Lower leg skin (tissue), 4 donors: ENCODE measurements around the gene CASKIN2. TPM values are rescaled to one million over a fixed set of nuclear protein-coding genes. Genes with fewer than 3 reads are reported as not detected.

ENCODE experiments used
- DNase-seq, 2 donors: peaks; one replicate each; pipeline ENCODE4 v3.0.0-alpha.2; 2019; ENCODE audit warnings: low spot score in 2 of 2
- H3K4me3 ChIP-seq: fragments of 200-600 bp; sonication (generic); 2 replicates; pipeline ENCODE4 v1.5.1; 2017; ENCODE audit warnings: mild to moderate bottlenecking, low read depth; ENCODE audit not compliant: poor library complexity, severe bottlenecking
- CTCF ChIP-seq, 3 donors: fragments of 450-650 bp; IDR thresholded peaks; one replicate each; pipeline ENCODE4 v1.5.1; 2016; ENCODE audit warnings: antibody characterized with exemption in 3 of 3, mild to moderate bottlenecking in 3 of 3, moderate library complexity in 2 of 3
- POLR2A ChIP-seq, 2 donors: fragments of 450-650 bp; IDR thresholded peaks; one replicate each; pipeline ENCODE4 v1.6.1; 2016 to 2017; ENCODE audit warnings: antibody characterized with exemption in 2 of 2, mild to moderate bottlenecking in 1 of 2, moderate library complexity in 1 of 2
- WGBS, 2 donors: methylation state at CpG; one replicate each; pipeline ENCODE4 v1.1.5; 2018; 5-methylcytosine and 5-hydroxymethylcytosine counted together
- intact Hi-C: fragments of 100-400 bp; cut with DNase I; formaldehyde crosslinking; loops from one replicate; pipeline ENCODE4 v1.15.0; 2023; ENCODE audit warnings: low total_unique reads
- total RNA-seq, 4 donors: library from RNA; depleted of rRNA; stranded (reverse); fragments of >200 nt; gene quantifications; one replicate each; pipeline ENCODE4 v1.1.0, GENCODE V29; 2016

Gene CASKIN2
- total RNA-seq, 4 donors from 2014 or later, result 11.7 to 23.2 (median 17.8) TPM

GRCh38 chr17:75488693-75489510, 26.4 kb downstream of the CASKIN2 start:
- TF ChIP-seq POLR2A (IDR thresholded peaks at IDR 0.05) (no peak), CTCF (IDR thresholded peaks at IDR 0.05) (no peak)
- intact Hi-C loops, result no loop called here
- no peak overlapping the region for H3K4me3 ChIP-seq
- 92 to 95% methylated on average over 24 of the region's 24 CpGs for whole genome bisulfite sequencing, 2 donors
- no peak for DNase-seq

GRCh38 chr17:75487351-75488070, 27.8 kb downstream of the CASKIN2 start:
- 68 to 75% methylated on average over 12 of the region's 12 CpGs for WGBS, 2 donors

GRCh38 chr17:75486951-75487350, 28.4 kb downstream of the CASKIN2 start:
- DNase-seq, result no peak
- WGBS, 2 donors, result 82 to 86% methylated on average over 5 of the region's 5 CpGs
- intact Hi-C loops, result no loop called here

More at GRCh38 chr17:75487351-75488070, 27.8 kb downstream of the CASKIN2 start:
- intact Hi-C loops, result no loop called here
- no peak overlapping the region for H3K4me3 ChIP-seq
- DNase-seq, result no peak
- TF ChIP-seq POLR2A (IDR thresholded peaks at IDR 0.05) (no peak), CTCF (IDR thresholded peaks at IDR 0.05) (no peak)

GRCh38 chr17:75486151-75486550, 29.2 kb downstream of the CASKIN2 start:
- no peak for DNase-seq
- no peak for TF ChIP-seq POLR2A (IDR thresholded peaks at IDR 0.05)
- TF ChIP-seq CTCF (IDR thresholded peaks at IDR 0.05), result no peak
- no peak overlapping the region for H3K4me3 ChIP-seq
- intact Hi-C loops, result no loop called here
- WGBS, 2 donors, result 84 to 86% methylated on average over 14 of the region's 14 CpGs

More at GRCh38 chr17:75486951-75487350, 28.4 kb downstream of the CASKIN2 start:
- TF ChIP-seq CTCF (IDR thresholded peaks at IDR 0.05) (no peak), POLR2A (IDR thresholded peaks at IDR 0.05) (no peak)
- no peak overlapping the region for H3K4me3 ChIP-seq

GRCh38 chr17:75485688-75486087, 29.6 kb downstream of the CASKIN2 start:
- 90 to 94% methylated on average over 10 to 12 of the region's 12 CpGs for WGBS, 2 donors
- TF ChIP-seq CTCF (IDR thresholded peaks at IDR 0.05) (no peak), POLR2A (IDR thresholded peaks at IDR 0.05) (no peak)
- intact Hi-C loops, result no loop called here
- DNase-seq, result no peak
- no peak overlapping the region for H3K4me3 ChIP-seq
